HTERT RPE-1 (cell line): Measurements from ENCODE around the gene HSH2D.

Experiments used
- in situ Hi-C: fragments of 300-500 bp; cut with MboI; formaldehyde crosslinking; loops from 4 replicates; pipeline ENCODE4 v1.14.3; 2020; ENCODE audit warnings: low sequenced_read_pairs

HSH2D gene

GRCh38 chr19:16190736-16191135 lies 47.3 kb downstream of the HSH2D start:
- in situ Hi-C loops: no loop called here

- in situ Hi-C loops: no loop called here
Observed at GRCh38 chr19:16191216-16191908, 47.9 kb downstream of the HSH2D start.

- in situ Hi-C loops: no loop called here
Observed at GRCh38 chr19:16193466-16193865, 50.0 kb downstream of the HSH2D start.

GRCh38 chr19:16197188-16197621 lies 53.7 kb downstream of the HSH2D start:
- in situ Hi-C loops: no loop called here

- in situ Hi-C loops: no loop called here
Observed at GRCh38 chr19:16197622-16198369, 54.3 kb downstream of the HSH2D start, which contains the start of gene AP1M1. Gene AP1M1 (plus strand): TSS chr19:16197911. CDS start chr19:16198027, 116 bp downstream.

- in situ Hi-C loops: no loop called here
Observed at GRCh38 chr19:16198370-16198651, 54.8 kb downstream of the HSH2D start.

GRCh38 chr19:16199275-16199932 lies 55.9 kb downstream of the HSH2D start:
- in situ Hi-C loops: no loop called here

GRCh38 chr19:16200038-16201010 lies 56.8 kb downstream of the HSH2D start:
- in situ Hi-C loops: no loop called here

GRCh38 chr19:16201011-16201391 lies 57.5 kb downstream of the HSH2D start:
- in situ Hi-C loops: no loop called here

- in situ Hi-C loops: no loop called here
Observed at GRCh38 chr19:16202320-16203255, 59.1 kb downstream of the HSH2D start.

GRCh38 chr19:16203256-16204004 lies 59.9 kb downstream of the HSH2D start:
- in situ Hi-C loops: no loop called here

- in situ Hi-C loops: no loop called here
Observed at GRCh38 chr19:16204005-16204294, 60.5 kb downstream of the HSH2D start.

- in situ Hi-C loops: no loop called here
Observed at GRCh38 chr19:16205205-16206045, 61.9 kb downstream of the HSH2D start.

GRCh38 chr19:16206046-16206605 lies 62.6 kb downstream of the HSH2D start:
- in situ Hi-C loops: no loop called here

GRCh38 chr19:16206637-16207036 lies 63.2 kb downstream of the HSH2D start:
- in situ Hi-C loops: no loop called here

GRCh38 chr19:16207063-16207462 lies 63.6 kb downstream of the HSH2D start:
- in situ Hi-C loops: no loop called here

- in situ Hi-C loops: no loop called here
Observed at GRCh38 chr19:16207490-16208025, 64.1 kb downstream of the HSH2D start.
